ENCODE results near the gene ATP2C1.

DNA sequence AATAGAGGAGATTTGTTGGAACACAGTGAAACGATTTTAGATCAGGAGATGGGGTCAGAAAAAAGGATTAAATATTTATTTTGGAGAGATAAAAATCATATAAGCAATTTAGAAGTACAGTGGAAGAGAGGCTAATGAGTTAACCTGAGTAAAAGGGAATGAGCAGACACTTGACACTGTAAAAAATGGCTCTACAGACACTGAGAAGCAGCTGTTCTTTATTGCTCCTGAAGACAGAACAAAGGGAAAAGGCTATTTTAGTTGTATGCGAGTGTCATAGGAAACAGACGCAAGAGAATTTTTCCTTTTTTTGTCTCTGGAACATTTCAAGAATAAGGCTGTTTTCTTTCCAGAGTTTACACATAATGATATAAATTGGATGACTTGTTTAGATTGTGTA is 98.5 kb downstream of the ATP2C1 start:
- TF ChIP-seq, protein P1, sequence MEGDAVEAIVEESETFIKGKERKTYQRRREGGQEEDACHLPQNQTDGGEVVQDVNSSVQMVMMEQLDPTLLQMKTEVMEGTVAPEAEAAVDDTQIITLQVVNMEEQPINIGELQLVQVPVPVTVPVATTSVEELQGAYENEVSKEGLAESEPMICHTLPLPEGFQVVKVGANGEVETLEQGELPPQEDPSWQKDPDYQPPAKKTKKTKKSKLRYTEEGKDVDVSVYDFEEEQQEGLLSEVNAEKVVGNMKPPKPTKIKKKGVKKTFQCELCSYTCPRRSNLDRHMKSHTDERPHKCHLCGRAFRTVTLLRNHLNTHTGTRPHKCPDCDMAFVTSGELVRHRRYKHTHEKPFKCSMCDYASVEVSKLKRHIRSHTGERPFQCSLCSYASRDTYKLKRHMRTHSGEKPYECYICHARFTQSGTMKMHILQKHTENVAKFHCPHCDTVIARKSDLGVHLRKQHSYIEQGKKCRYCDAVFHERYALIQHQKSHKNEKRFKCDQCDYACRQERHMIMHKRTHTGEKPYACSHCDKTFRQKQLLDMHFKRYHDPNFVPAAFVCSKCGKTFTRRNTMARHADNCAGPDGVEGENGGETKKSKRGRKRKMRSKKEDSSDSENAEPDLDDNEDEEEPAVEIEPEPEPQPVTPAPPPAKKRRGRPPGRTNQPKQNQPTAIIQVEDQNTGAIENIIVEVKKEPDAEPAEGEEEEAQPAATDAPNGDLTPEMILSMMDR (IDR thresholded peaks at IDR 0.05; ENCODE audit: extremely low read depth in 1 of 2, insufficient read depth in 1 of 2, low read depth in 1 of 2, low read length in 2 of 2): no peak
- no peak for TF ChIP-seq MYC (IDR thresholded peaks at IDR 0.05; ENCODE audit: low read depth, low read length)
- TF ChIP-seq POLR2A (IDR thresholded peaks at IDR 0.05; ENCODE audit: low read depth, low read length): no peak

Data from endothelial cell of umbilical vein (primary cell).